Stimulated activated CD8-positive, alpha-beta memory T cell treated with anti-CD3 and anti-CD28 coated beads, Interleukin-2, amount 100 ng/mL, for 1 hour (primary cell): ENCODE data around the gene MATN1.

Experiments used
- DNase-seq, 2 donors: peaks; one replicate each; pipeline ENCODE4 v3.0.0-alpha.2; 2020; ENCODE audit warnings: low read depth in 2 of 2

Gene MATN1

GRCh38 chr1:30731806-30732276 is 8.5 kb upstream of the MATN1 start:
- no peak for DNase-seq

GRCh38 chr1:30731109-30731805 is 7.9 kb upstream of the MATN1 start:
- no peak for DNase-seq

- DNase-seq = no peak
Observed at GRCh38 chr1:30730346-30731108, 7.1 kb upstream of the MATN1 start.

GRCh38 chr1:30729901-30730300 is 6.5 kb upstream of the MATN1 start:
- DNase-seq = no peak

GRCh38 chr1:30728832-30729638 is 5.7 kb upstream of the MATN1 start:
- DNase-seq = no peak

GRCh38 chr1:30728340-30728739 is 5.0 kb upstream of the MATN1 start:
- no peak for DNase-seq

- no peak for DNase-seq
Observed at GRCh38 chr1:30727824-30728223, 4.4 kb upstream of the MATN1 start.

- no peak for DNase-seq
Observed at GRCh38 chr1:30726773-30727684, 3.6 kb upstream of the MATN1 start.

- no peak for DNase-seq
Observed at GRCh38 chr1:30726236-30726635, 2.9 kb upstream of the MATN1 start.

- DNase-seq = no peak
Observed at GRCh38 chr1:30725450-30726095, 2.2 kb upstream of the MATN1 start.

GRCh38 chr1:30724655-30725421 is 1.5 kb upstream of the MATN1 start:
- no peak for DNase-seq

- DNase-seq = no peak
Observed at GRCh38 chr1:30724175-30724574, 790 bp upstream of the MATN1 start.

- no peak for DNase-seq
Observed at GRCh38 chr1:30721812-30722537, 1.4 kb downstream of the MATN1 start.

- DNase-seq = no peak
Observed at GRCh38 chr1:30721341-30721793, 2.0 kb downstream of the MATN1 start.

- no peak for DNase-seq
Observed at GRCh38 chr1:30720271-30721223, 2.8 kb downstream of the MATN1 start.

GRCh38 chr1:30719406-30720270 is 3.7 kb downstream of the MATN1 start:
- DNase-seq = no peak
